Fibroblast of lung (primary cell): ENCODE data around the gene PNPO. TPM values are rescaled to one million over a fixed set of nuclear protein-coding genes. Genes with fewer than 3 reads are reported as not detected.
A peak's percentile ranks its signal among the peaks of the same experiment; 100 is the strongest.

ENCODE experiments used
- DNase-seq, 2 donors: peaks; one replicate each; pipeline versions ENCODE4 v3.0.0 to v3.0.0-alpha.2; 2010; ENCODE audit warnings: low read depth in 2 of 2
- H2AFZ ChIP-seq: 2 replicates; pipeline ENCODE4 v1.5.1; 2012; ENCODE audit warnings: low read length, control low read depth, inconsistent platforms
- H3K27ac ChIP-seq: 2 replicates; pipeline ENCODE4 v1.5.1; 2011; ENCODE audit warnings: low read length, control low read depth; ENCODE audit not compliant: insufficient read depth
- H3K27me3 ChIP-seq: 2 replicates; pipeline ENCODE4 v1.5.1; 2011; ENCODE audit warnings: mild to moderate bottlenecking, low read length; ENCODE audit not compliant: control insufficient read depth, insufficient read depth
- H3K36me3 ChIP-seq: 2 replicates; pipeline ENCODE4 v1.5.1; 2011; ENCODE audit warnings: low read length; ENCODE audit not compliant: control insufficient read depth, insufficient read depth
- H3K4me1 ChIP-seq: 2 replicates; pipeline ENCODE4 v1.5.1; 2011; ENCODE audit warnings: low read length; ENCODE audit not compliant: control insufficient read depth, insufficient read depth; ENCODE audit errors: extremely low read depth
- H3K4me2 ChIP-seq: 2 replicates; pipeline ENCODE4 v1.5.1; 2011; ENCODE audit warnings: low read length, control low read depth; ENCODE audit not compliant: insufficient read depth; ENCODE audit errors: extremely low read depth
- H3K4me3 ChIP-seq, 4 experiments: fragments of 200-600 bp in 1 of 4; sonication (generic) in 1 of 4; replicated peaks in 1 of 4; 2 replicates each; pipeline ENCODE4 v1.5.1; 2011 to 2016; ENCODE audit warnings: low read length in 4 of 4, low read depth in 3 of 4, mild to moderate bottlenecking in 3 of 4, control low read depth in 2 of 4, inconsistent platforms in 1 of 4, mixed read lengths in 1 of 4; ENCODE audit not compliant: insufficient read depth in 1 of 4; ENCODE audit errors: control extremely low read depth in 1 of 4
- H3K79me2 ChIP-seq: 2 replicates; pipeline ENCODE4 v1.5.1; 2012; ENCODE audit warnings: mild to moderate bottlenecking, low read length, inconsistent platforms; ENCODE audit not compliant: control insufficient read depth, insufficient read depth
- H3K9ac ChIP-seq: 2 replicates; pipeline ENCODE4 v1.5.1; 2011; ENCODE audit warnings: mild to moderate bottlenecking, low read length, control low read depth; ENCODE audit not compliant: insufficient read depth
- H3K9me3 ChIP-seq: 2 replicates; pipeline ENCODE4 v1.5.1; 2012; ENCODE audit warnings: low read depth, low read length; ENCODE audit not compliant: control insufficient read depth, insufficient read depth
- H4K20me1 ChIP-seq: 2 replicates; pipeline ENCODE4 v1.5.1; 2011; ENCODE audit warnings: low read length; ENCODE audit not compliant: control insufficient read depth, insufficient read depth; ENCODE audit errors: extremely low read depth
- CTCF ChIP-seq, 2 donors: IDR thresholded peaks in 1 of 2; conservative IDR thresholded peaks in 1 of 2; 1 replicate in 1 of 2; 2 replicates in 1 of 2; pipeline ENCODE4 v1.5.1; 2011 to 2012; ENCODE audit warnings: low read length in 2 of 2, control low read depth in 1 of 2, inconsistent platforms in 1 of 2, low read depth in 1 of 2, mild to moderate bottlenecking in 1 of 2
- EZH2 ChIP-seq: IDR thresholded peaks from 2 replicates; pipeline ENCODE4 v1.5.1; 2012; ENCODE audit warnings: low read length, control low read depth, mild to moderate bottlenecking; ENCODE audit errors: missing control alignments
- polyA plus RNA-seq, 2 donors: library from polyadenylated mRNA; depleted of rRNA in 1 of 2; stranded (reverse) in 1 of 2; unstranded in 1 of 2; fragments of >200 nt; gene quantifications; 2 replicates each; pipeline ENCODE4 v1.2.1, GENCODE V29; 2011 to 2012; ENCODE audit warnings: missing spikeins in 1 of 2
- total RNA-seq: library from RNA; depleted of rRNA; stranded (reverse); fragments of >200 nt; gene quantifications from 2 replicates; pipeline ENCODE4 v1.2.1, GENCODE V29; 2014

The PNPO gene
- total and polyA plus RNA-seq, 2 donors (not counting 1 experiment from before 2014, with no cell fraction given) = 25.7 to 26.6 TPM

- H3K27me3 ChIP-seq = no peaks in the 10 kb centered on the region
- H4K20me1 ChIP-seq = no peaks in the 10 kb centered on the region
- no peak overlapping the region for H2AFZ ChIP-seq
- peaks cover 4% of the 10 kb centered on the region for H3K36me3 ChIP-seq
- H3K27ac ChIP-seq = no peak overlapping the region
- no peaks in the 10 kb centered on the region for H3K79me2 ChIP-seq
- peak; percentile 74 to 79 for TF ChIP-seq CTCF (conservative IDR thresholded peaks at IDR 0.05 in 1 of 2, IDR thresholded peaks at IDR 0.05 in 1 of 2; ENCODE audit: low read depth in 1 of 2, low read length in 2 of 2)
- TF ChIP-seq EZH2 = no peak
- H3K9ac ChIP-seq = no peak overlapping the region
- no peak overlapping the region for H3K4me3 ChIP-seq
- H3K4me1 ChIP-seq = peaks cover 9% of the 10 kb centered on the region
- no peaks in the 10 kb centered on the region for H3K9me3 ChIP-seq
- no peak overlapping the region for H3K4me2 ChIP-seq
- DNase-seq = peak; percentile 76 to 77
These were observed 5.6 kb downstream of the PNPO start for GRCh38 chr17:47946929-47947397.

- Histone ChIP-seq H4K20me1 (no peaks in the 10 kb centered on the region), H2AFZ (no peak overlapping the region), H3K9me3 (no peaks in the 10 kb centered on the region), H3K9ac (no peak overlapping the region), H3K4me2 (no peak overlapping the region), H3K4me1 (peaks cover 7% of the 10 kb centered on the region), H3K4me3 (no peak overlapping the region), H3K27me3 (no peaks in the 10 kb centered on the region), H3K36me3 (peaks cover 6% of the 10 kb centered on the region), H3K79me2 (no peaks in the 10 kb centered on the region), H3K27ac (no peak overlapping the region)
- no peak for DNase-seq
- TF ChIP-seq EZH2 (no peak), CTCF (conservative IDR thresholded peaks at IDR 0.05 in 1 of 2, IDR thresholded peaks at IDR 0.05 in 1 of 2; ENCODE audit: low read depth in 1 of 2, low read length in 2 of 2) (no peak)
These were observed 7.4 kb downstream of the PNPO start for GRCh38 chr17:47948706-47949196.

GRCh38 chr17:47949197-47949759, 7.9 kb downstream of the PNPO start:
- Histone ChIP-seq H3K27ac (peak overlapping the region; percentile 39), H4K20me1 (no peaks in the 10 kb centered on the region), H3K9ac (peak overlapping the region; percentile 41), H3K79me2 (no peaks in the 10 kb centered on the region), H2AFZ (peak overlapping the region; percentile 91), H3K9me3 (no peaks in the 10 kb centered on the region), H3K36me3 (peaks cover 6% of the 10 kb centered on the region), H3K4me2 (peak overlapping the region; percentile 87), H3K27me3 (no peaks in the 10 kb centered on the region), H3K4me3 (peak overlapping the region in 3 of 4 experiments; percentile 17 to 47 (median 33)), H3K4me1 (peaks cover 7% of the 10 kb centered on the region)
- TF ChIP-seq EZH2 (no peak), CTCF (conservative IDR thresholded peaks at IDR 0.05 in 1 of 2, IDR thresholded peaks at IDR 0.05 in 1 of 2; ENCODE audit: low read depth in 1 of 2, low read length in 2 of 2) (peak; percentile 78 to 87)
- peak; percentile 81 to 83 for DNase-seq
